Left kidney (tissue), 2 donors: ENCODE data around the gene USP49. TPM values are rescaled to one million over a fixed set of nuclear protein-coding genes. Genes with fewer than 3 reads are reported as not detected.
A peak's percentile ranks its signal among the peaks of the same experiment; 100 is the strongest.
"Not testable (repeated sequence)": the region's sequence is repeated elsewhere in the genome, so short reads cannot be mapped to it uniquely, and the experiment has no call there.

Experiments
- DNase-seq: peaks from one replicate; pipeline ENCODE4 v3.0.0-alpha.2; 2013
- polyA plus RNA-seq: library from polyadenylated mRNA; unstranded; fragments of 120-200 nt; gene quantifications from one replicate; pipeline ENCODE4 v1.2.1, GENCODE V29; 2013; ENCODE audit not compliant: insufficient read length

The USP49 gene
- polyA plus RNA-seq, 1 donor: 21.0 TPM

GRCh38 chr6:41779788-41780550 is 115.2 kb downstream of the USP49 start, which contains the start of gene FRS3:
Gene FRS3, minus strand, starts transcription at chr6:41779900. Its CDS starts 2,913 bp downstream, at chr6:41776987.
- peak; percentile 95 for DNase-seq

GRCh38 chr6:41779336-41779735 is 115.8 kb downstream of the USP49 start:
- no peak for DNase-seq

- no peak for DNase-seq
Observed at GRCh38 chr6:41778895-41779294, 116.3 kb downstream of the USP49 start.

GRCh38 chr6:41777551-41778285 is 117.5 kb downstream of the USP49 start:
- no peak for DNase-seq

GRCh38 chr6:41775293-41775882 is 119.8 kb downstream of the USP49 start:
- DNase-seq: no peak

GRCh38 chr6:41774841-41775240 is 120.3 kb downstream of the USP49 start:
- DNase-seq: no peak

GRCh38 chr6:41771058-41771983 is 123.9 kb downstream of the USP49 start:
- no peak for DNase-seq

- DNase-seq: no peak
Observed at GRCh38 chr6:41770381-41771057, 124.7 kb downstream of the USP49 start.

- no peak for DNase-seq
Observed at GRCh38 chr6:41769376-41769775, 125.8 kb downstream of the USP49 start.

- no peak for DNase-seq
Observed at GRCh38 chr6:41768545-41769308, 126.4 kb downstream of the USP49 start.

GRCh38 chr6:41767112-41767833 is 127.9 kb downstream of the USP49 start:
- no peak for DNase-seq

GRCh38 chr6:41766043-41766664 is 129.0 kb downstream of the USP49 start:
- DNase-seq: not testable (repeated sequence)

GRCh38 chr6:41763470-41763869 is 131.7 kb downstream of the USP49 start:
- peak; percentile 39 for DNase-seq

GRCh38 chr6:41759905-41760579 is 135.1 kb downstream of the USP49 start:
- DNase-seq: no peak

GRCh38 chr6:41759106-41759904 is 135.9 kb downstream of the USP49 start:
- DNase-seq: no peak

GRCh38 chr6:41758641-41759035 is 136.5 kb downstream of the USP49 start:
- DNase-seq: no peak

- no peak for DNase-seq
Observed at GRCh38 chr6:41757931-41758640, 137.1 kb downstream of the USP49 start.
